Neural cell (in vitro differentiated cells): ENCODE results near the gene EYS.

ENCODE experiments used
- CTCF ChIP-seq: fragments of 450-650 bp; IDR thresholded peaks from 2 replicates; pipeline ENCODE4 v1.5.1; 2014; ENCODE audit warnings: antibody characterized with exemption, mild to moderate bottlenecking, moderate library complexity; ENCODE audit not compliant: poor library complexity, severe bottlenecking
- EP300 ChIP-seq: fragments of 450-650 bp; conservative IDR thresholded peaks from 2 replicates; pipeline ENCODE4 v1.6.1; 2014; ENCODE audit warnings: antibody characterized with exemption, mild to moderate bottlenecking, moderate library complexity; ENCODE audit not compliant: poor library complexity, severe bottlenecking
- EZH2 ChIP-seq: fragments of 200-600, 300-800 bp; shearing (Covaris generic), sonication (generic); IDR thresholded peaks from 2 replicates; pipeline ENCODE4 v1.6.1; 2014; ENCODE audit warnings: antibody characterized with exemption, low read length, borderline replicate concordance, mild to moderate bottlenecking; ENCODE audit not compliant: insufficient read depth, poor library complexity, severe bottlenecking
- POLR2AphosphoS5 ChIP-seq: IDR thresholded peaks from 2 replicates; pipeline ENCODE4 v1.6.1; 2012
- REST ChIP-seq: IDR thresholded peaks from 2 replicates; pipeline ENCODE4 v1.6.1; 2012; ENCODE audit warnings: borderline replicate concordance
- TAF1 ChIP-seq: IDR thresholded peaks from 2 replicates; pipeline ENCODE4 v1.6.1; 2012; ENCODE audit warnings: low read depth

GRCh38 chr6:65646544-65646943 is 60.5 kb downstream of the EYS start:
- TF ChIP-seq CTCF (no peak), EP300 (no peak), TAF1 (no peak), POLR2AphosphoS5 (no peak), REST (no peak), EZH2 (no peak)
